ENCODE measurements around the gene PTER. TPM values are rescaled to one million over a fixed set of nuclear protein-coding genes. Genes with fewer than 3 reads are reported as not detected.

PTER gene
- total RNA-seq, 2 experiments from 2014 or later, result 22.8 to 29.7 TPM

DNA sequence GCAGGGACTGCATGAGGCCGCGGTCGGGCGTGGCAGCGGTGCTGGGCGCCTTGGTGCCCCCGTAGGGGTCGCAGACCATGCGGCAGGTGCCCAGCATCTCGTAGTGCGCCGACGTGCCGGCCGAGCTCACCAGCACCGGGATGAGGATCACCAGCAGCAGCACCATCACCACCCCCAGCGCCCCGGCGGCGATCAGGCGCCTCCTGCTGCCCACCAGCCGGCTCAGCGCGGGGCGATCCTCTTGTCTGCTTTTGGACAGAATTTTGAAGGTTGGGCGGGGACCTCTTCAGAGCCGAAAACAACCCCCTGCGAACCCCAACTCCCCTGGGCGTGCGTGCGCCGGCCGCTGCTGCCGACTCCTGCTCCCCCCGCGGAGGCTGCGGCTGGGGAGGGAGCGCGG lies 84.1 kb downstream of the PTER start:
- Histone ChIP-seq H4K20me1 (ENCODE audit: insufficient read depth, low read length) (no peaks in the 10 kb centered on the region), H3K79me2 (ENCODE audit: insufficient read depth, low read depth, low read length) (no peaks in the 10 kb centered on the region), H3K4me1 (ENCODE audit: insufficient read depth, low read length, poor library complexity, severe bottlenecking) (no peaks in the 10 kb centered on the region), H3K9me2 (ENCODE audit: insufficient read depth, low read length) (no peaks in the 10 kb centered on the region), H3K36me3 (ENCODE audit: insufficient read depth, low read length) (no peaks in the 10 kb centered on the region), H3K4me3 (ENCODE audit: low read depth, low read length, poor library complexity, severe bottlenecking) (no peak overlapping the region), H3K4me2 (ENCODE audit: low read length) (no peak overlapping the region), H2AFZ (ENCODE audit: low read length) (no peak overlapping the region), H3K27ac (ENCODE audit: low read depth, low read length, poor library complexity, severe bottlenecking) (no peak overlapping the region), H3K9me3 (ENCODE audit: low read length) (no peaks in the 10 kb centered on the region)
- DNase-seq (ENCODE audit: low spot score), result no peak
- no peak for TF ChIP-seq EZH2phosphoT487 (IDR thresholded peaks at IDR 0.05; ENCODE audit: borderline replicate concordance, low read depth, low read length)
- no peak for TF ChIP-seq CTCF (conservative IDR thresholded peaks at IDR 0.05; ENCODE audit: low read length)
- ChIA-PET POLR2A (interaction anchor here (0.7 kb wide), 1 partner anchor 933 kb away, joined by 3 read pairs; no protein-coding TSS in a partner anchor), CTCF (ENCODE audit: unreplicated experiment) (no interaction called here)
- no TSS peak for BruUV-seq (replicated peaks)
- intact Hi-C loops (cut with micrococcal nuclease; ENCODE audit: unreplicated experiment), result no loop called here

DNA sequence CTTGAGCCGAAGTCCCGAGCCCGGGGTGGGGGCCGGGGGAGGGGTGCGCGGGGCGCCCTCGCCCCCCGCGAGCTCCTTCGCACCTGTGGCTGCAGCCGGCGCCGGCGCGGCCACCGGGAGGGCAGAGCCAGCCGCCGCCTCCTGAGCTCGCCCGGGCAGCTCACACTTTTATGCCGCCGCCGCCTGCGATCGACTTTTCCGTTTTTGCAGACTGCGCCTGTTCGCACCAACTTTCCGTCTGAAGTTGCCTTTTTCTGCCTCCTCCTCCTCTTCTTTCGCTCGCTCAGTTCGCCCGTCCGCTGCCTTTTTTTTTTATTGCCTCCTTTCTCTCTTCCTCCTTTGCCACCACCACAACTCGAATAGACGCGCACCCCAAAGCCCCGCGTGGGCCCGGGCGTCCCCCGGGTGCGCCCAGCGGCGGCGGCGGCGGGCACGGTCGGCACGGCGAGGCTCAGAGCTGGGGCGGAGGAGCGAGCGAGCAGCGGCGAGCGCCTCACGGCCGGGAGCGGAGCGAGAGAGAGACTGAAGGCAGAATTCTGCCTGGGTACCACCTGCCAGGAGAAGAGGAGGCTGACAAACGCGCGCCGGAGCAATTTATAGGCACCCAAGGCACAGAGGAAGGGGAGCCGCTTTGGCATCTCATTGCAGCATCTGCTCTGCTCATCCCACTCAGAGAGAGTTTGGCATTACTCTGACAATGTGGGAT lies 84.7 kb downstream of the PTER start, which contains the start of gene C1QL3:
Gene C1QL3 (minus strand): TSS at position 569 of the 706 bp plus-strand sequence. CDS start 814 bp downstream, outside the sequence.
- no TSS peak for BruUV-seq (replicated peaks)
- POLR2A ChIA-PET, result interaction anchor here (0.7 kb wide), 1 partner anchor 933 kb away, joined by 3 read pairs; no protein-coding TSS in a partner anchor
- Histone ChIP-seq H3K9me3 (ENCODE audit: low read length) (no peaks in the 10 kb centered on the region), H3K4me1 (ENCODE audit: insufficient read depth, low read length, poor library complexity, severe bottlenecking) (no peaks in the 10 kb centered on the region), H3K9me2 (ENCODE audit: insufficient read depth, low read length) (no peaks in the 10 kb centered on the region), H4K20me1 (ENCODE audit: insufficient read depth, low read length) (no peaks in the 10 kb centered on the region), H3K4me3 (ENCODE audit: low read depth, low read length, poor library complexity, severe bottlenecking) (no peak within 1 kb of the TSS), H3K79me2 (ENCODE audit: insufficient read depth, low read depth, low read length) (no peaks in the 10 kb centered on the region), H3K27ac (ENCODE audit: low read depth, low read length, poor library complexity, severe bottlenecking) (no peak within 1 kb of the TSS), H3K4me2 (ENCODE audit: low read length) (no peak within 1 kb of the TSS), H3K36me3 (ENCODE audit: insufficient read depth, low read length) (no peaks in the 10 kb centered on the region), H2AFZ (ENCODE audit: low read length) (no peak within 1 kb of the TSS)
- intact Hi-C loops (cut with micrococcal nuclease; ENCODE audit: unreplicated experiment), result no loop called here
- TF ChIP-seq EZH2phosphoT487 (IDR thresholded peaks at IDR 0.05; ENCODE audit: borderline replicate concordance, low read depth, low read length) (no peak), CTCF (conservative IDR thresholded peaks at IDR 0.05; ENCODE audit: low read length) (no peak)
- CTCF ChIA-PET (ENCODE audit: unreplicated experiment), result no interaction called here
- DNase-seq (ENCODE audit: low spot score), result no peak

DNA sequence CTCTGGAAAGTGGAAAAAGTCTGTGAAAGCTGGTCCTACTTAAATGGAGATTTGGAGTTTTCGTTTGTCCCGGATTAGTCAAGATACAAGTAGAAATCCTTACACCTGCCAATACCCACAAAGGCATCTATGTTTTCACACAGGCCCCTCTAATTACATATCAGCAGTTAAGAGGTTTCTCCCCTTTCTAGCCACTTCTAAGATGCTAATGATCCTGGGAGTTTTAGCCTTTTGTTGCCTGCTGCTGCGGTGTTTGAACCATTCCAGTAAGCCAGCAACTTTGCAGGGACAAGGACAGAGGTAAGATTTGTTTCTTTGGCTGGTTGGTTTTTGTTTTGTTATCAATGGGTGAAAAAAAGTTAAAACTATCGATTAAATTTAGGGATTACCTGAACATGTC lies 90.6 kb downstream of the PTER start:
- TF ChIP-seq EZH2phosphoT487 (IDR thresholded peaks at IDR 0.05; ENCODE audit: borderline replicate concordance, low read depth, low read length) (no peak), CTCF (conservative IDR thresholded peaks at IDR 0.05; ENCODE audit: low read length) (no peak)
- no peaks in the 10 kb centered on the region for H4K20me1 ChIP-seq (ENCODE audit: insufficient read depth, low read length)
- DNase-seq (ENCODE audit: low spot score), result no peak
- POLR2A ChIA-PET, result interaction anchor here (1.1 kb wide), 1 partner anchor 13 kb away, joined by 3 read pairs; no protein-coding TSS in a partner anchor
- no peak overlapping the region for H2AFZ ChIP-seq (ENCODE audit: low read length)
- no peaks in the 10 kb centered on the region for H3K4me1 ChIP-seq (ENCODE audit: insufficient read depth, low read length, poor library complexity, severe bottlenecking)
- no peaks in the 10 kb centered on the region for H3K9me3 ChIP-seq (ENCODE audit: low read length)
- BruUV-seq (replicated peaks), result no TSS peak
- CTCF ChIA-PET (ENCODE audit: unreplicated experiment), result no interaction called here
- intact Hi-C loops (cut with micrococcal nuclease; ENCODE audit: unreplicated experiment), result no loop called here
- no peak overlapping the region for H3K4me2 ChIP-seq (ENCODE audit: low read length)
- H3K79me2 ChIP-seq (ENCODE audit: insufficient read depth, low read depth, low read length), result no peaks in the 10 kb centered on the region
- H3K4me3 ChIP-seq (ENCODE audit: low read depth, low read length, poor library complexity, severe bottlenecking), result no peak overlapping the region
- H3K9me2 ChIP-seq (ENCODE audit: insufficient read depth, low read length), result no peaks in the 10 kb centered on the region
- no peak overlapping the region for H3K27ac ChIP-seq (ENCODE audit: low read depth, low read length, poor library complexity, severe bottlenecking)
- no peaks in the 10 kb centered on the region for H3K36me3 ChIP-seq (ENCODE audit: insufficient read depth, low read length)

Measured in OCI-LY7 (cell line).